LoVo (cell line): ENCODE measurements around the gene PTPRG.

Experiments
- DNase-seq: peaks from one replicate; pipeline ENCODE4 v3.0.0-alpha.2; 2016; ENCODE audit warnings: low spot score

Gene PTPRG

DNA sequence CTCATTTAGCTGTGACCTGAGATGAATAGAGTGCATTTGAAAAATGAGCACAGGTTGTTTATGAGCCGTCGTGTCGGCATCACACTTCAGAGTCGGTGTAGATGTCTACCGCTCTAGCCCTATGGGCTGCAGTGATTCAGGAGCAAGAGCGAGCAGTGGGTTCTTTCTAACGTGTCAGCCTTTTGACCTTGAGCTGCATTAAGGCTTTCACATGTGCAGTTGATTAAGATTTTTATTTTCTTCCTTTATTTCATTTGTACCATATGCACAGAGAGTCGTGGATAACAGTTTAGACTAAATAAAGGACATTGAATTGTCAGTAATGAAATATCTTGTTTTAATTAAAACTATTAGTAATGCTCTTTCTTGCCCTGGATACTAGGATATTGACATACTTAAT, 368.2 kb downstream of the PTPRG start:
- DNase-seq = no peak

DNA sequence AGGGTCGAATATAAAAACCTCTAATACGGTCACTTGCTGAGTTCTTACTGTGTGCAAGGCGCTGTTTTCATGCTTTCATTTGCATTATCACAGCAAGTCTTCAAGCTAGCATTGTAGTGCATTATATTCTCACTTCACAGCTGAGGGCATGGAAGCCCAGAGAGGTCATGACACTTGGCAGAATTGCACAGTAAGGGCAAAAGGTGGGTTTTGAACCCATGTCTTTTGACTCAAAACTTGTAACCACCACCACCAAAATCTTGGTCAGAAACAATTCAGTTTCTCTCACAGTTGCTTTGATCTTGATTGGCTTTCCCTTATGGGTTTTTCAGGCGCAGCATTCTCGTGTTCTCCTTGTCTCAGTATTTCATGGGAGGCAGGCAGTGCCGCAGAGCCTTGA, 371.1 kb downstream of the PTPRG start:
- no peak for DNase-seq

DNA sequence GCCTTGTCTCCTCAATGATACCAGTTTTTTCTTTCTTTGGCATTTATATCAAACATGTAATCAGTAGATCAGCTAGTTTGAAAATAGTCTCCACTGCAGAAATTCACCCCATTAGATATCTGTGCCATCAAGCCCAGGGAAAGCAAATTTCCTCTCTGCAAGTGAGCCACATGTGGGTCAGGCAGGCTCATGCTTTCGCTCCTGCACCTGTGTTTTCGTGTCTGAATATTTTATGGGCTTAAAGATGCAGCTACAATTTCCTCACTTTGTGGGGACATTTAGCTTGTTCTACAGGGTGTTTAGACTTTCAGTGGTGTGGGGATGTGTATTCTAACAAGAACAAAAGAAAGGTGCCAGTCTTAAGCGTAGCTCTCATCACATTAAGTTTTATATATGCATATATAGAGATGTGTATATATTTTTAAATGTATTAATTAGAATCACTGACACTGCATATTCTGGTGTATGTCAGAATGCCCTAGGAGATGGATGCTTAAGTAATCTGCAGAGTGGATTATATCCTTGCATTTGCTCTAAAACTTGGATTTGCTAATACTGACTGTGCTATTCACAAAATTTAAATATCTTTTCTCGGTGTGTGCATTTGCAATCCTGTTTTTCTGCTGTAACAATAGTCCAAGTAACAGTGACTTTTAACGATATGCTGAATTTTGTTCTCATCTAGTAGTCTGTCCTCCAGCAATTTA, 372.6 kb downstream of the PTPRG start:
- no peak for DNase-seq

DNA sequence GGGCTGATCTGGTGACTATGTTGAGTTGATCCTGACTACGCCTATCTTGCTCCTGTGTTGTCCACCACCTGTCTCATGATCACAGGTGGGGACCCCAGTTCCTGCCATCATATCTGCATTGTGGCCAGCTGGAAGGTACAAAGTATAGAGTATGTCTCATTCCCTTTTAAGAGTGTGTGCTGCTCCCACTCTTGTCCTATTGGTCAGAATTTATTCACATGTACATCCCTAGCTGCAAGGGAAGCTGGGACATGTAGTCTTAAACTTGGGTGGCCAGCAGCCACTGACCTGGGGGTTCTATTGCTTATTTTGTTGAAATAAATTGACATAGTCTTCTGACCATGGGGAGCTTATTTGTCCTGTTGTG, 373.1 kb downstream of the PTPRG start:
- DNase-seq = no peak

DNA sequence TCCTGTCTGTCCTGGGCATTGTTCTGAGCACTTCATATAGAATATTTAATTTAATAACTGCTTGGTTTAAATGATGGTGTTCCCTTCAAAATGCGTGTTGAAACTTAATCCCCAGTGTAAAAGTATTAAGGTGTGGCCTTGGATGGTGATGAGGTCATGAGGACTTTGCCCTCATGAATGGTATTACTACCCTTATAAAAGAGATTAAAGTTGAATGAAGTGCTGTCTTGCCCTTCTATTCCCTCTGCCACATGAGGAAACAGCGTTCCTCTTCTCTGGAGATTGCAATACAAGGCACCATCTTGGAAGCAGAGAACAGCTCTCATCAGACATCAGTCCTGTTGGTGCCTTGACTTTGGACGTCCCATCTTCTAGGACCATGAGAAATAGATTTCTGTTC, 374.4 kb downstream of the PTPRG start:
- DNase-seq = peak; percentile 85

DNA sequence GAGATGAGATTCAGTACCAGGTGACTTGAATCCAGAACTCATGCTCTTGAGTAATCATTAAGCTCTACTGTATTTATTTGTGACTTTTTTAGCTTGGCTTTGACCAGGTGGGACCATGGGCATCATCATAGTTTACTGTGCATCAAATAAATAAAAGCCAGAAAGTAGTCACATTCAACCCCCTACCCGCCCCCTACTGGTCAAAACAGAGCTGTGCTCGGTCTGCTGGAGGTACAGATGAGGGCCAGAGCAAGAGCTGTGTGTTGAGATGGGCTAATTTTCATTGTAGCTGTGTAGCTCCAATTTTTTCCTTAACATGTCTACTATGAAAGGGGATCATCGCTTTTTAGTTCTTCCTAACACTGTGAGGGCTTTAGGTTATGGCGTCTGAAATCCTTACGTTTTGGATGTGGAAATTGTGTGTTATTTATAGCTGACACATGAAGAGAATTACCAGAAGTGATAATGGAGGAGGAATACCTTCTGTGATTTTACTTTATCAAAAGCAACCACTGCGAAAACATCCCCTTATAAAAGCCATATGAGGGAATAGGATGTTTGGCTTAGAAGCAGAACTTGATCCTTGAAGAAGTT, 375.1 kb downstream of the PTPRG start:
- no peak for DNase-seq

DNA sequence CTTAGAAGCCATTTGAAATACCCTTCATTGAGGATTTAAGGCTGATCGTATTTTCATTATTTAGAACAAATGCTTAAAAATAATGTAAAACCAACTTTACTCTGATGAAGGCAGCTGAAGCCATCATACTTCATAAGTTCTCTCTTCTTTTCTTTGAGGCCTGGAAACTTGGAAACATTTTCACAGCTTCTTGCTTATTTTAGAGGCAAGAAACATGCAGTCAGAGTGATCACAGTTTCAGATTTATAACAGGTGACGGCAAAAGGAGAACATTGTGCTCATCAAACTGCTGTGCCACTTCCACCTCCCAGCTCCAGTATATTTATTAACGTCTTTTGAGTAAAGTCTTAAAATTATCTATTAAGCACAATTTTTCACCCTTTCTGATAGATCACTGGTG, 376.1 kb downstream of the PTPRG start:
- DNase-seq = no peak

DNA sequence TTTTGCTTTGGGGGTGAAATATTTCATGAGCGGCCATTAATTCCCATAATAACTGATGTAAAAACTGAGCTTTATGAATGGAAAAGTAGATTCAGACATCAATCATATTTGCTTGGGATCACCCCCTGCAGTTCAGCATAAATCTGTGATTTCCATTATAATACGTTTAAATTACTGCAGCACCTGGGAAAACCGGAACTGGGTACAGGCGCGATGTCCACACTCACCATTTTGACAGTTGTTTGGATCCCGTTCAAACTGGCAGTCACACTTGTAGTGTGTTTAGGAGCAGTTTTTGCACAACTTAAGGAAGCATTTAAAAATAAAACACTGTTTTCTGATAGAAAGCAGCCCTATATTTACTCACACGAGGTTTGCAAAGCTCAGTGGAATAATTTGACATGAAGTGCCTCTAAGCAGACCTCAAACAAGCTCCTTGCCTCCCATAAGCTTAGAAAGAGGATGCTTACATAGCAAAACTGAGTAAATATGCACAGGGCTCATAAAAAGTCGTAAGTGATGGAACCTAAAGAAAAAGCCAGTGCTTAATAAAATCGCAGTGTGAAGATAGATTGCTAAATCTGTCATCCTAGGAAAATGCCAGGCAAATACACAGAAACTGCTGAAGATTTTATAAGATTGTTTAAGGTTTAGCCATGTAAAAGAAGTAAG, 377.6 kb downstream of the PTPRG start:
- DNase-seq = no peak

DNA sequence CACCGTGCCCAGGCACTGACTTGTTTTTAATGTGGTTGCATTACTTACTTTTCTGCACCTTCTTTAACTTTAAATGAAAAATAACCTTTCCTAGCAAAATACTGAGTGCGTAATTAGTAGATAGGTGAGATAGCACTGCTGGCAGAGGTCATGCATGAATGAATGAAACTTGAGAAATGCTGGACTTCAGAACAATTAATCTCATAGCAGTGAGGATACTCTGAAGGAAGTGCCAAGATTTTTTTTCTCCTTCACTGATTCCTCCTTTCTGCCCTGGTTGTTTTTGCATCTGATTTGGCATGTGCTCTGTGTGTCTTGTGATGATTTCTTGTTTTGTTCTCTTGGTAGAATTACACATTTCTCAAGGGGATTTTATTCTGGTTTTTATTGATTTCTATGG, 378.9 kb downstream of the PTPRG start:
- no peak for DNase-seq

DNA sequence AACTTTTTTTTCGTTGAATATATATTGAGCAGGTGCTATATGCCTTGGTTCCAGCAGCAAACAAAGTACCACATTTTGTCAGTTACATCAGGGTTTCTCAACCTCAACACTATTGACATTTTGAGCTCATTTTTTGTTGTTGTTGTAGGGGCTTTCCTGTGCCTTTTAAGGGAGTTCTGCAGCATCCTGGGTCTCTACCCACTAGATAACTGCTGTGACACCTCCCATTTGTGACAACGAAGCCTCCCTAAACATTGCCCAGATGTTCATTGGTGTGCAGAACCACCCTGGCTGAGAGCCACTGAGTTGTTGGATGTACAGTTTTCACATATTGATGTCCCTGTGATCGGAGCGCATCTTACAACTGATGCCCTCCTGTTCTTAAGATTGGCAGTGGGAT, 382.6 kb downstream of the PTPRG start:
- no peak for DNase-seq

DNA sequence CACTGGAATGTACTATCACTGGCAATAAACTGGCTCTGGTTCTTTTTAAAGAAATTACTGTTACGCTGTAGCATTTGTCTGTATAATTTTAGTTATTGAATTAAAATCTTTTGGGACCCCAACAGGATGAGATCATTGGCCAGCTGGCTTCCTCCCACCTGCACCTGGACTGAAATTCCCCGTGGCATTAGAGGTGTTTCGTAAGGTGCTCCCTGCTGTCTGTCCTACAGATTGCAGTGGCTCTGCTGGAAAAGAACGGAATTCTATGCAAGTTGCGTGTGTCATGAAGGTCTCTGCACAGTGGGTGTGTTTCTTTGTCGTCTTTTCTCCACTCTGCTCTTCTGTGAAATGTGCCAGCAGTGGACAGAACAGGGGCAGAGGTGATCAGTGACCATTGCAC, 383.4 kb downstream of the PTPRG start:
- DNase-seq = no peak

DNA sequence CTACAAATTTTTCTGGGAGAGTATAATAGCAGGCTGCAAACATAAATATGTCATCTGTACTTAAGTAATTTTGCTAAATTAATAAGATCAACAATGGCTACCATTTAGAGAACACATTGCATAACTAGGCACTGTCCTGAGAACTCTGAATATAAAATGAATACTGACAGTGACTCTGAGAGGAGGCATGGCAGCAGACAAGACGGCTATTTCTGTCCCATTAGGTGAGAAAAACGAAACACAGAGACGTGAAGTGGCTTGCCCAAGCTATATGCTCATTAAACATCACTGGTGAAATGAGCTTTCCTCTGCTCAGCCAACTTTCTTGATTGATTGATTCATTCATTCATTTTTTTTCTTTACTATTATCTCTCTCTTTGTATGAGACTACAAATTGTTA, 384.3 kb downstream of the PTPRG start:
- DNase-seq = no peak

DNA sequence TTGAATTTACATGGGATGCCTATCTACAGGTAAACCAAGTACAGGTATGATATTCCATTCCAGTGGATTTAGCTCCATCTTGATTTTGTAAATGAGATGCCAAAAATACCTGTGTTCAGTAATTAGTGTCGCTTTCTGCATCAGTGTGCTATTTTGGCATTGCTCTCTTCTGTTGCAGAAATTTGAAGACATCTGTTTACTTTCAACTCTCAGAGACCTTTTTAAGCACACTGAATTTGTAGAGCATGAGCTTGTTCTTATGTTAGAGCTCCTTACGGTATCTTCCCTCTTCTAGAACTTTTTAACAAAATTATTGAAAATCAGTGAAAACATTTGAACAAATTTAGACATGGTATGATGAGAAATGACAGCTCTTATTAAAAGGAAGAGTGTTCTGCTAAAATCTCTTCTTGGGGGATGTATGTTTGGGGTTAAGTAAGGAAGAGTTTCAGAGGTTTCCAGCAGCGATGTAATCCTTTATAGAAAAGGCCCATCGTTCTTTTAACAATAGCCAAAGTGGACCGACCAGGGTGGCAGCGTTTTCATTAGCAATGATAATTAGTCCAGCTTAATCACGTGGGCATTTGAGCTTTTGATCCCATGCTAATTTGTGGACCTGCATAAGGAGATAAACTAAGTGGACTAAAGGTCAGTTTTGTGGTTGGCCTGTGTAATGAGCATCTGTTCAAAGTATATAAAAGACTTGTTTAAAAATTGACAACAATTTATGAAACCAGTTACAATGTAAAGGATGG, 385.4 kb downstream of the PTPRG start:
- no peak for DNase-seq

DNA sequence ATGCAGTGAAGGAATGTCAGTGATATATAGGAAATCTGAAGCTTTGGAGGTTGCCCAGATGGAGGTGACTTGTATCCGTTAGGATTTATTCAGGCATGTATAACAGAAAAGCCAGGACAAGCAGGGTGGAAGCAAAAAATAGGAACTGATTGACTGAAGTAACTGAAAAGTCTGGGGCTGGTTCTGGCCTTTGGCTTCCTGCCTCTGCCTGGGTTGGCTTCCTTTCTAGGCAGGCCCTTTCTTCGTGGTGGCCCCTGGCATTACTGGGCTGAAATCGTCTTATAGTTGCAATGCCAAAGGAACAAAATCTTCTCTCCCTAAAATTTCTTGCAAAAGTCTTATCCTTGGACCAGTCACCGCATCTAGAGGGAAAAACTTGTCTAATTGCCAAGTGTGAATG, 386.1 kb downstream of the PTPRG start:
- no peak for DNase-seq

DNA sequence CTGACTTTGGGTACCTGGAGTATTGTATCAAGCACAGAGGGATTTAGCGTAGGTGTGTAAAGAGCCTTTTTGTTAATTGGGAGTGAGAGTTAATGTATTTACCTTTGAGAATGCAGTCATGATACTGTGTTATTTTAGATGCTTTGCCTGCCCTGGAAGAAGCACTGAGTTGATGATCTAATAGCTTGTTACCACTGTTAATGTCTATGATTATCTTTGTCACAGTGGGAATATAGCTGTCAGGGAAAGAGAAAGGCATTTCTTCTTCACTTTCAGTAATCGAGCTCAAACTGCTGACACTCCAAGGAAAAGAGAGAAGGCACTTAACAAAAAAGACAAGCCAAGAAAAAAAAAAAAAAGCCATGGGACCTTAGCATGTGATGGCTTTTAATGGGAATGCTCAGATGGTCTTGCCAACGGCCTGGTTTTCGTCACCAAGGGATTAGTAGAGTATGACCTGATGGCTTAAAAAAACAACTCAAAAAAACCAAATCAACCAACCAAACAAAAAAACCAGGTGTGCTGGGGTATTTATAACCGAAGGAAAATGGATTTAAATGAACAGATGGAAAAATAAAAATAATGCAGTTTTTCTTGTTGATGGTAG, 387.4 kb downstream of the PTPRG start:
- DNase-seq = no peak

DNA sequence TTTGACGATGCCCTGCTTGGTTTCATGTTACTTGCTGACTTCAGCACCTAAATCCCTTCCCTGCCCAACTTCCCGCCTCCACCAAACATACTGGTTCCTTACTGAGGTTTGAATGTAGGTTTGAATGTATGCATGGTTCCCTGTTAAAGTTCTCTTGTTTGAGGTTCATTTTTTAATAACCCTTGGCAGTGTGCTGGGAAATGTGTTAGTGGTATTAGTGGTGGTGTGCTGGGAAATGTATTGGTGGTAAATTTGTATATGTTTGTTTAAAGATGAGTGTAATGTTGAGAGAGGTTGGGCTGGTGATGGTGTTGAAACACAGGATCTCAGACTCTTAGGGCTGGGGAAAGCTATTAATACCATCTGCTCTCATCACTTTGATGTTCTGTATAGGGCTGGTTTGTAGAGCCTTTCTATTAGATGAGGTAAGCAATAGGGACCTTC, 392.7 kb downstream of the PTPRG start:
- no peak for DNase-seq

DNA sequence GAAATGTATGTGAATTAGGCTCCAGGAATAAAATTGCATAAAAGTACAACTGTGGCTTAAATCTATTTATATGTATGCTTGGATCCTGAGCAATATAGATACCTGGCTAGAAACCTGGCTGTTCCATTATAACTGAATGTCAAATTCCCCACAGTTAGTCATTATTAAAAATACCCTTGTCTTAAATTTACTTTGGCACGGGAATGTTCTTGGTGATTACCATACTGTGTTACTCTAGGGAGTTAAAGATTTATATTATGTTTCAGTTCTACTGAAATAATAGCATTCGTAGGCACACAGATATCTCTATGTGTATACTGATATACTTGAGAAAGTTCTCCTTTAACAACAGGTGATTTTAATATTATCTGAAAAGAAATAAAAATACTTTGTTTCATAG, 394.1 kb downstream of the PTPRG start:
- no peak for DNase-seq

DNA sequence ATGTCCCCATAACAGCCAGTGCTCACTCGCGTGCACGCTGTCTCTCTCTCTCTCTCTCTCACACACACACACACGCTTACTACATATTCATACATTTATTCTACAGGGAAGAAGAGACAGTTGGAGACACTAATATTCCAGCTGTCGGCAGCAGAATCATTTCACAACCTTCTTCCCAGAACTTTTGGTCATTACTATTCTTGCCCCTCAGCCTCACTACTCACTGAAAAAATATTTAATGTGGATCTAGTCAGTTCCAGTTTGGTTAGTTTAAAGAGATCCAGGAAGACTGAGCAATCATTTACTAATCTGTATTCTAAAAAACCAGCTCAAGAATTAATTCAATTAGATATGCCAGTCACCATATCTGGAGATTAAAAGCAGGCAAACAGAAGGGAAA, 394.9 kb downstream of the PTPRG start:
- no peak for DNase-seq

DNA sequence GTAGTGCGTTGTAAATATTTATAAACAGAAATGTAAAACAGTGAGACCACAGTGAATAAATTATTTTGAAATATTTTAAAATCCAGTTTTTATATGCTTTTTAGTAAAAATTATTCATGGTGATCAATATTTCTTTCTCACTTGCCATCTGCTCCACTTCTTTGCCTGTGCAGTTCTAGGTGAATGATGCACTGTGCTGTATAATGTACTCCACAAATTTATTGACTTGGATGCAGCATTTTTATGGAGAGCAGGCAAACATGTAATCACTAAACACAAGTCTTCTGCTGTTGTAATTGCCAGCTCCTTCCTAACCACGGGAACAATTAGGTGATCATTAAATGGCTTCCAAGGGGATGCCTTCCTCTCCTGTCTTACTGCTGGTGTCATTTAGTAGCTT, 395.9 kb downstream of the PTPRG start:
- DNase-seq = no peak

DNA sequence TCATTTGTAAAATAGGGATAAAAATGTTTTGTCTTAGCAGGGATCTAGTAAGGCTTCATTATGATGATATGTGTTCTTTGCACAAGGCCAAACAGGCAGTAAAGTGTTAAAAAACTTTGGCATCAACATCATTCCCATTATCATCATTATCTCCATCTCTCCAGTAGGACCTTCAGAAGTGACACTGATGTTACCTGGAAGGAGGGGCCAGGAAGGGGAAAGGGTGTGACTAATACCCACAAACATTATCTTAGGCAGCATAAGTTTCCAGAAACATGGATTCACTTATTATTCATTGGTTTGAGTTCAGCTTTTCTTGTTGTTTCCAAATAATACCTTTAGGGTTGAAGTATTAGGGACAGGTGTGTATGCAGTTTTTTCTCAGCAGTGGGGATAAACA, 399.6 kb downstream of the PTPRG start:
- no peak for DNase-seq

DNA sequence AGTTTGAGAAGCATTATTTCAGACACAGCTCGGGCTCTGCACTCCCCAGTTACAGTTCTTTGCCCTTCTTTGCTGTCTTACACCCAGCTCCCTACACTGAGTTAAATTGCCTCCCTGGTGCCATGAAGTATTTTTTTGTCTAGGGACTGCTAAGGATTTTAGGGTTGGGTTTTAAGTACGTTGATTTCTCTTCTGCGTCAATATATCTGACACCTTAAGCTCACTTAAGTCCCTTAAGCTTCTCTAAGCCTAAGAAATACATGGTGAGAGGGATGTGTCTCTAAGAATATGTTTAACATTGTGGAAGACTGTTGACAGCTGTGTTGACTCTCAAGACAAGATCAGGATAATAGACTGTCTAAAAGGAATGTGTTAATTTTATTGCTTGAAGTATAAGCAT, 400.5 kb downstream of the PTPRG start:
- DNase-seq = no peak

DNA sequence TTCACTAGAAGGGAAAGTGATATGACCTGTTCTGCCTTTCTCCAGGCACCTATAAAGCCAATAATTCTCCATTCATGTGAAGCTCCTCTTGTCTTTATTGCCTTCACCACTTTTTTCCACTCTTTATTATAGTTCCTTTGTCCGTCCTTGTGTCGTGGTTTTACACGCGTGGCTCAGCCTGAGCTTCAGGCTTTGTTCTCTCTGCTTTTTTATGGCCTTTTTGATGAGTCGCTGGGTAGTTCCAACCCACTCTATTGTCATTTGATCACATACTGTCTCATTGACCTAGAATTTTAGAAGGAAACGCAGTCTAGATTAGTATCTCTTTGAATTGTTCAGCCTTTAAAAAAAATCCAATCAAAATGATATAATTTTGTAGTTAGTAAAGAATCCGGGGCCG, 403.2 kb downstream of the PTPRG start:
- peak; percentile 22 for DNase-seq

DNA sequence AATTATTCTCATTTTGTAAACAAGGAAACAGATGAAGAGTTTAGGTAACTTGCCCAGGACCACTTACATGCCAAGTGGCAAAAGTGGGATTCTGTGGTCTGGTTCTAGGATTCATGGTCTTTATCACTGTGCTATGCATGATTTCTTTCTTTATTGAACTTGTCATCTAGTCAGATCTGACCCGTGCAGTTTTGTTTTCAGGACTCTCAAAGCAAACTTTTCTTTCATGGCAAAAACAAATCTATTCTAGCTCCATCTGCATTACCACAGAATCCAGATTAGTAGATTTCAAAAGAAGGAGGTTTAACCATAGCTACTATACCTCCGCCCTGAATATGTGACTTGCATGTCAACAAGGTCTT, 404.4 kb downstream of the PTPRG start:
- no peak for DNase-seq
